HCT116 (cell line): ENCODE results near the gene FYCO1. TPM values are rescaled to one million over a fixed set of nuclear protein-coding genes. Genes with fewer than 3 reads are reported as not detected.

ENCODE experiments used
- ATAC-seq: fragments of 200-7000 bp; cut with Tn5 transposase; 2 replicates; pipeline ENCODE4 v1.9.1; 2020; ENCODE audit warnings: mild to moderate bottlenecking, moderate library complexity
- BruUV-seq: library from RNA; stranded (reverse); fragments of 400-500 nt; replicated peaks from 2 replicates; lab custom pipeline; 2021; lab: Mats Ljungman, UMichigan
- CTCF ChIA-PET: fragments of 300-600 bp; sonication (Branson Sonifier 250); formaldehyde crosslinking; loops from one replicate; lab custom pipeline; 2021; ENCODE audit warnings: antibody characterized with exemption; lab: Charles Lee
- POLR2A ChIA-PET: fragments of 300-600, 350-600 bp; sonication (Branson Sonifier 250); formaldehyde crosslinking; loops from one replicate; lab custom pipeline; 2021; ENCODE audit warnings: antibody characterized with exemption; lab: Charles Lee
- RAD21 ChIA-PET, 2 experiments: fragments of 300-600 bp; sonication (Branson Sonifier 250); formaldehyde crosslinking; loops; one replicate each; lab custom pipeline; 2023; ENCODE audit warnings: low total read pairs in 2 of 2; ENCODE audit not compliant: uncharacterized antibody in 2 of 2, unreplicated experiment in 2 of 2, low non-redundant PET in 1 of 2; lab: Charles Lee
- DNase-seq: peaks from one replicate; pipeline ENCODE4 v3.0.0-alpha.2; 2010; ENCODE audit warnings: low read depth, low spot score
- H2AFZ ChIP-seq: fragments of 200-600 bp; shearing (Covaris generic), sonication (generic); 2 replicates; pipeline ENCODE4 v1.6.1; 2017; ENCODE audit warnings: low read depth, mixed run types, mixed read lengths, antibody characterized with exemption, low read length; ENCODE audit not compliant: poor library complexity, severe bottlenecking
- H3K27ac ChIP-seq: 2 replicates; pipeline ENCODE4 v1.5.1; 2012; ENCODE audit warnings: low read depth, low read length
- H3K27me3 ChIP-seq: fragments of 200-600 bp; sonication (generic); 2 replicates; pipeline ENCODE4 v1.6.1; 2016; ENCODE audit warnings: mixed run types, low read length, mixed read lengths; ENCODE audit not compliant: insufficient read depth
- H3K36me3 ChIP-seq, 2 experiments: fragments of 200-500 bp in 1 of 2; fragments of 200-600 bp in 1 of 2; sonication (Bioruptor generic) in 1 of 2; sonication (generic) in 1 of 2; 2 replicates each; pipeline versions ENCODE4 v1.5.1 to v1.6.1; 2014 to 2016; ENCODE audit warnings: low read length in 2 of 2, inconsistent platforms in 1 of 2, mixed read lengths in 1 of 2, mixed run types in 1 of 2; ENCODE audit not compliant: insufficient read depth in 2 of 2, control insufficient read depth in 1 of 2
- H3K4me1 ChIP-seq, 2 experiments: fragments of 200-600 bp in 1 of 2; sonication (generic) in 1 of 2; 2 replicates each; pipeline versions ENCODE4 v1.5.1 to v1.6.1; 2012 to 2017; ENCODE audit warnings: low read length in 2 of 2, inconsistent platforms in 1 of 2, mild to moderate bottlenecking in 1 of 2, mixed read lengths in 1 of 2, mixed run types in 1 of 2, moderate library complexity in 1 of 2; ENCODE audit not compliant: insufficient read depth in 2 of 2, control insufficient read depth in 1 of 2
- H3K4me2 ChIP-seq: fragments of 200-600 bp; sonication (generic); 2 replicates; pipeline ENCODE4 v1.6.1; 2017; ENCODE audit warnings: mixed run types, low read length, mixed read lengths
- H3K4me3 ChIP-seq, 2 experiments: fragments of 200-600 bp in 1 of 2; sonication (generic) in 1 of 2; replicated peaks in 1 of 2; 2 replicates each; pipeline ENCODE4 v1.5.1; 2011 to 2016; ENCODE audit warnings: low read length in 2 of 2, control low read depth in 1 of 2, low read depth in 1 of 2, mild to moderate bottlenecking in 1 of 2, mixed read lengths in 1 of 2, mixed run types in 1 of 2
- H3K79me2 ChIP-seq: fragments of 200-600 bp; sonication (generic); 2 replicates; pipeline ENCODE4 v1.6.1; 2017; ENCODE audit warnings: mild to moderate bottlenecking, mixed run types, low read length, moderate library complexity, mixed read lengths; ENCODE audit not compliant: insufficient read depth
- H3K9ac ChIP-seq: fragments of 200-600 bp; sonication (generic); 2 replicates; pipeline ENCODE4 v1.6.1; 2016; ENCODE audit warnings: low read length, mixed read lengths
- H3K9me2 ChIP-seq: fragments of 200-600 bp; sonication (generic), shearing (Covaris generic); 2 replicates; pipeline ENCODE4 v1.6.1; 2017; ENCODE audit warnings: mixed run types, mild to moderate bottlenecking, moderate library complexity; ENCODE audit not compliant: insufficient read depth
- H3K9me3 ChIP-seq, 2 experiments: fragments of 200-500 bp in 1 of 2; fragments of 200-600 bp in 1 of 2; sonication (Bioruptor generic) in 1 of 2; sonication (generic) in 1 of 2; 2 replicates each; pipeline ENCODE4 v1.6.1; 2014 to 2017; ENCODE audit warnings: low read length in 2 of 2, mixed read lengths in 2 of 2, inconsistent platforms in 1 of 2, low read depth in 1 of 2, mild to moderate bottlenecking in 1 of 2, mixed run types in 1 of 2, moderate library complexity in 1 of 2; ENCODE audit not compliant: control insufficient read depth in 1 of 2, insufficient read depth in 1 of 2
- H4K20me1 ChIP-seq: fragments of 200-600 bp; sonication (generic), shearing (Covaris generic); 2 replicates; pipeline ENCODE4 v1.6.1; 2017; ENCODE audit warnings: mixed run types, mild to moderate bottlenecking, moderate library complexity; ENCODE audit not compliant: insufficient read depth
- CBX3 ChIP-seq: IDR thresholded peaks from 2 replicates; pipeline ENCODE4 v1.6.1; 2012; ENCODE audit warnings: low read depth
- CEBPB ChIP-seq: IDR thresholded peaks from 2 replicates; pipeline ENCODE4 v1.6.1; 2012; ENCODE audit warnings: low read depth
- EGR1 ChIP-seq: IDR thresholded peaks from 2 replicates; pipeline ENCODE4 v1.6.1; 2012; ENCODE audit warnings: low read depth
- EZH2 ChIP-seq: fragments of 200-600 bp; sonication (generic); IDR thresholded peaks from 2 replicates; pipeline ENCODE4 v1.6.1; 2017; ENCODE audit warnings: antibody characterized with exemption, mixed run types
- EZH2phosphoT487 ChIP-seq: fragments of 200-600 bp; IDR thresholded peaks from 2 replicates; pipeline ENCODE4 v1.6.1; 2018; ENCODE audit warnings: antibody characterized with exemption, borderline replicate concordance
- FOSL1 ChIP-seq: IDR thresholded peaks from 2 replicates; pipeline ENCODE4 v1.6.1; 2012; ENCODE audit warnings: low read depth
- POLR2AphosphoS5 ChIP-seq: IDR thresholded peaks from 2 replicates; pipeline ENCODE4 v1.6.1; 2011; ENCODE audit warnings: mild to moderate bottlenecking, low read depth, low read length, moderate library complexity
- RAD21 ChIP-seq: IDR thresholded peaks from 2 replicates; pipeline ENCODE4 v1.6.1; 2012; ENCODE audit warnings: low read depth, mild to moderate bottlenecking
- SP1 ChIP-seq: IDR thresholded peaks from 2 replicates; pipeline ENCODE4 v1.6.1; 2012; ENCODE audit warnings: low read depth
- SRF ChIP-seq: IDR thresholded peaks from 2 replicates; pipeline ENCODE4 v1.6.1; 2012; ENCODE audit warnings: low read depth
- TCF7L2 ChIP-seq: IDR thresholded peaks from 2 replicates; pipeline ENCODE4 v1.7.0; 2011; ENCODE audit warnings: borderline replicate concordance, inconsistent platforms; ENCODE audit not compliant: insufficient read depth, insufficient read length; ENCODE audit errors: extremely low read depth
- YY1 ChIP-seq: IDR thresholded peaks from 2 replicates; pipeline ENCODE4 v1.6.1; 2011; ENCODE audit warnings: low read length, low read depth, moderate library complexity, mild to moderate bottlenecking; ENCODE audit not compliant: insufficient replicate concordance; ENCODE audit errors: extremely low read depth
- ZFX ChIP-seq: fragments of 450-650 bp; IDR thresholded peaks from 2 replicates; pipeline ENCODE4 v1.6.1; 2017
- intact Hi-C: fragments of 100-400 bp; cut with micrococcal nuclease; formaldehyde crosslinking; loops from 2 replicates; pipeline ENCODE4 v1.10.0; 2022
- total RNA-seq: library from RNA; stranded (reverse); gene quantifications from one replicate; pipeline ENCODE4 v1.2.1, GENCODE V29; 2021; ENCODE audit not compliant: unreplicated experiment
- TF ChIP-seq, protein P1 (sequence below): IDR thresholded peaks from 2 replicates; pipeline ENCODE4 v1.6.1; 2012
- TF ChIP-seq, protein P2 (sequence below): IDR thresholded peaks from 2 replicates; pipeline ENCODE4 v1.6.1; 2011; ENCODE audit warnings: mild to moderate bottlenecking, low read length, moderate library complexity; ENCODE audit not compliant: insufficient replicate concordance; ENCODE audit errors: extremely low read depth
- TF ChIP-seq, protein P3 (sequence below): IDR thresholded peaks from 2 replicates; pipeline ENCODE4 v1.6.1; 2012; ENCODE audit warnings: low read depth
- TF ChIP-seq, protein P4 (sequence below): IDR thresholded peaks from 2 replicates; pipeline ENCODE4 v1.6.1; 2012

FYCO1 gene
- total RNA-seq, 1 experiment from 2014 or later, result 15.8 TPM

- TF ChIP-seq, protein P1, sequence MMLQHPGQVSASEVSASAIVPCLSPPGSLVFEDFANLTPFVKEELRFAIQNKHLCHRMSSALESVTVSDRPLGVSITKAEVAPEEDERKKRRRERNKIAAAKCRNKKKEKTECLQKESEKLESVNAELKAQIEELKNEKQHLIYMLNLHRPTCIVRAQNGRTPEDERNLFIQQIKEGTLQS, result no peak
- TF ChIP-seq YY1 (no peak), SP1 (no peak)
- TF ChIP-seq, protein P2, sequence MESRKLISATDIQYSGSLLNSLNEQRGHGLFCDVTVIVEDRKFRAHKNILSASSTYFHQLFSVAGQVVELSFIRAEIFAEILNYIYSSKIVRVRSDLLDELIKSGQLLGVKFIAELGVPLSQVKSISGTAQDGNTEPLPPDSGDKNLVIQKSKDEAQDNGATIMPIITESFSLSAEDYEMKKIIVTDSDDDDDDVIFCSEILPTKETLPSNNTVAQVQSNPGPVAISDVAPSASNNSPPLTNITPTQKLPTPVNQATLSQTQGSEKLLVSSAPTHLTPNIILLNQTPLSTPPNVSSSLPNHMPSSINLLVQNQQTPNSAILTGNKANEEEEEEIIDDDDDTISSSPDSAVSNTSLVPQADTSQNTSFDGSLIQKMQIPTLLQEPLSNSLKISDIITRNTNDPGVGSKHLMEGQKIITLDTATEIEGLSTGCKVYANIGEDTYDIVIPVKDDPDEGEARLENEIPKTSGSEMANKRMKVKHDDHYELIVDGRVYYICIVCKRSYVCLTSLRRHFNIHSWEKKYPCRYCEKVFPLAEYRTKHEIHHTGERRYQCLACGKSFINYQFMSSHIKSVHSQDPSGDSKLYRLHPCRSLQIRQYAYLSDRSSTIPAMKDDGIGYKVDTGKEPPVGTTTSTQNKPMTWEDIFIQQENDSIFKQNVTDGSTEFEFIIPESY, result no peak
These were observed 47.3 kb downstream of the FYCO1 start (continued) for GRCh38 chr3:45948311-45948781.

GRCh38 chr3:45947361-45947760, 48.3 kb downstream of the FYCO1 start:
- H3K4me3 ChIP-seq, result no peak overlapping the region
- H4K20me1 ChIP-seq, result no peaks in the 10 kb centered on the region
- no peak overlapping the region for H3K9ac ChIP-seq
- ChIA-PET RAD21 (no interaction called here), CTCF (no interaction called here), POLR2A (no interaction called here)
- H3K36me3 ChIP-seq, result peaks cover 6 to 33% of the 10 kb centered on the region in 2 experiments; a peak in 3 of 4 replicates
- H3K9me3 ChIP-seq, result no peaks in the 10 kb centered on the region
- TF ChIP-seq YY1 (no peak), EZH2 (no peak), FOSL1 (no peak), CEBPB (no peak), RAD21 (no peak), EGR1 (no peak), SRF (no peak), SP1 (no peak), POLR2AphosphoS5 (no peak), CBX3 (no peak), TCF7L2 (no peak), ZFX (no peak), EZH2phosphoT487 (no peak)
- TF ChIP-seq, protein P3, sequence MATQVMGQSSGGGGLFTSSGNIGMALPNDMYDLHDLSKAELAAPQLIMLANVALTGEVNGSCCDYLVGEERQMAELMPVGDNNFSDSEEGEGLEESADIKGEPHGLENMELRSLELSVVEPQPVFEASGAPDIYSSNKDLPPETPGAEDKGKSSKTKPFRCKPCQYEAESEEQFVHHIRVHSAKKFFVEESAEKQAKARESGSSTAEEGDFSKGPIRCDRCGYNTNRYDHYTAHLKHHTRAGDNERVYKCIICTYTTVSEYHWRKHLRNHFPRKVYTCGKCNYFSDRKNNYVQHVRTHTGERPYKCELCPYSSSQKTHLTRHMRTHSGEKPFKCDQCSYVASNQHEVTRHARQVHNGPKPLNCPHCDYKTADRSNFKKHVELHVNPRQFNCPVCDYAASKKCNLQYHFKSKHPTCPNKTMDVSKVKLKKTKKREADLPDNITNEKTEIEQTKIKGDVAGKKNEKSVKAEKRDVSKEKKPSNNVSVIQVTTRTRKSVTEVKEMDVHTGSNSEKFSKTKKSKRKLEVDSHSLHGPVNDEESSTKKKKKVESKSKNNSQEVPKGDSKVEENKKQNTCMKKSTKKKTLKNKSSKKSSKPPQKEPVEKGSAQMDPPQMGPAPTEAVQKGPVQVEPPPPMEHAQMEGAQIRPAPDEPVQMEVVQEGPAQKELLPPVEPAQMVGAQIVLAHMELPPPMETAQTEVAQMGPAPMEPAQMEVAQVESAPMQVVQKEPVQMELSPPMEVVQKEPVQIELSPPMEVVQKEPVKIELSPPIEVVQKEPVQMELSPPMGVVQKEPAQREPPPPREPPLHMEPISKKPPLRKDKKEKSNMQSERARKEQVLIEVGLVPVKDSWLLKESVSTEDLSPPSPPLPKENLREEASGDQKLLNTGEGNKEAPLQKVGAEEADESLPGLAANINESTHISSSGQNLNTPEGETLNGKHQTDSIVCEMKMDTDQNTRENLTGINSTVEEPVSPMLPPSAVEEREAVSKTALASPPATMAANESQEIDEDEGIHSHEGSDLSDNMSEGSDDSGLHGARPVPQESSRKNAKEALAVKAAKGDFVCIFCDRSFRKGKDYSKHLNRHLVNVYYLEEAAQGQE, result no peak
- TF ChIP-seq, protein P4, sequence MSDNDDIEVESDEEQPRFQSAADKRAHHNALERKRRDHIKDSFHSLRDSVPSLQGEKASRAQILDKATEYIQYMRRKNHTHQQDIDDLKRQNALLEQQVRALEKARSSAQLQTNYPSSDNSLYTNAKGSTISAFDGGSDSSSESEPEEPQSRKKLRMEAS, result no peak
- TF ChIP-seq, protein P1, result no peak
- H3K27me3 ChIP-seq, result no peaks in the 10 kb centered on the region
- H2AFZ ChIP-seq, result no peak overlapping the region
- H3K9me2 ChIP-seq, result no peaks in the 10 kb centered on the region
- intact Hi-C loops, result no loop called here
- no peak for ATAC-seq
- H3K4me1 ChIP-seq, result no peaks in the 10 kb centered on the region
- no peak overlapping the region for H3K27ac ChIP-seq
- H3K4me2 ChIP-seq, result no peak overlapping the region
- no TSS peak for BruUV-seq
- H3K79me2 ChIP-seq, result no peaks in the 10 kb centered on the region
- no peak for DNase-seq
